Breast epithelium (tissue), 4 donors: ENCODE measurements around the gene TNP1. TPM values are rescaled to one million over a fixed set of nuclear protein-coding genes. Genes with fewer than 3 reads are reported as not detected.

Experiments
- DNase-seq, 2 donors: peaks; one replicate each; pipeline ENCODE4 v3.0.0-alpha.2; 2019; ENCODE audit warnings: low spot score in 2 of 2
- H3K27ac ChIP-seq, 2 donors: fragments of 200-600 bp; sonication (generic) in 1 of 2; one replicate each; pipeline ENCODE4 v1.5.1; 2016 to 2019; ENCODE audit warnings: mild to moderate bottlenecking in 1 of 2
- H3K27me3 ChIP-seq, 2 donors: fragments of 200-600 bp; sonication (generic) in 1 of 2; one replicate each; pipeline versions ENCODE4 v1.5.1 to v1.6.0; 2017 to 2019; ENCODE audit warnings: control low read depth in 1 of 2, mild to moderate bottlenecking in 1 of 2
- H3K36me3 ChIP-seq: fragments of 200-600 bp; one replicate; pipeline ENCODE4 v1.5.1; 2019
- H3K4me1 ChIP-seq, 2 donors: fragments of 200-600 bp; sonication (generic); one replicate each; pipeline ENCODE4 v1.5.1; 2016 to 2019; ENCODE audit warnings: control low read depth in 1 of 2
- H3K4me3 ChIP-seq, 3 donors: fragments of 200-600 bp; sonication (generic); 1 replicate in 2 of 3; 2 replicates in 1 of 3; pipeline ENCODE4 v1.5.1; 2016 to 2019; ENCODE audit warnings: mild to moderate bottlenecking in 3 of 3, moderate library complexity in 2 of 3
- H3K9me3 ChIP-seq, 2 donors: fragments of 200-600 bp; sonication (generic) in 1 of 2; one replicate each; pipeline ENCODE4 v1.5.1; 2016 to 2019; ENCODE audit warnings: control low read depth in 1 of 2
- POLR2A ChIP-seq: fragments of 450-650 bp; IDR thresholded peaks from one replicate; pipeline ENCODE4 v1.6.1; 2016; ENCODE audit warnings: antibody characterized with exemption, mild to moderate bottlenecking, moderate library complexity
- POLR2AphosphoS5 ChIP-seq, 3 donors: sonication (generic); formaldehyde crosslinking; IDR thresholded peaks; one replicate each; pipeline ENCODE4 v1.6.1; 2017; ENCODE audit warnings: antibody characterized with exemption in 3 of 3
- intact Hi-C: fragments of 100-400 bp; cut with DNase I; formaldehyde crosslinking; loops from one replicate; pipeline ENCODE4 v1.15.1; 2023; ENCODE audit warnings: low total_unique reads
- total RNA-seq, 3 donors: library from RNA; depleted of rRNA; stranded (reverse); fragments of >200 nt; gene quantifications; one replicate each; pipeline ENCODE4 v1.1.0, GENCODE V29; 2016
- TF ChIP-seq, protein P1 (sequence below), 3 donors: fragments of 450-650 bp; IDR thresholded peaks; one replicate each; pipeline ENCODE4 v1.5.1; 2016 to 2017; ENCODE audit warnings: antibody characterized with exemption in 3 of 3, mild to moderate bottlenecking in 3 of 3, moderate library complexity in 3 of 3

TNP1 gene
- total RNA-seq, 3 donors from 2014 or later = not detected

DNA sequence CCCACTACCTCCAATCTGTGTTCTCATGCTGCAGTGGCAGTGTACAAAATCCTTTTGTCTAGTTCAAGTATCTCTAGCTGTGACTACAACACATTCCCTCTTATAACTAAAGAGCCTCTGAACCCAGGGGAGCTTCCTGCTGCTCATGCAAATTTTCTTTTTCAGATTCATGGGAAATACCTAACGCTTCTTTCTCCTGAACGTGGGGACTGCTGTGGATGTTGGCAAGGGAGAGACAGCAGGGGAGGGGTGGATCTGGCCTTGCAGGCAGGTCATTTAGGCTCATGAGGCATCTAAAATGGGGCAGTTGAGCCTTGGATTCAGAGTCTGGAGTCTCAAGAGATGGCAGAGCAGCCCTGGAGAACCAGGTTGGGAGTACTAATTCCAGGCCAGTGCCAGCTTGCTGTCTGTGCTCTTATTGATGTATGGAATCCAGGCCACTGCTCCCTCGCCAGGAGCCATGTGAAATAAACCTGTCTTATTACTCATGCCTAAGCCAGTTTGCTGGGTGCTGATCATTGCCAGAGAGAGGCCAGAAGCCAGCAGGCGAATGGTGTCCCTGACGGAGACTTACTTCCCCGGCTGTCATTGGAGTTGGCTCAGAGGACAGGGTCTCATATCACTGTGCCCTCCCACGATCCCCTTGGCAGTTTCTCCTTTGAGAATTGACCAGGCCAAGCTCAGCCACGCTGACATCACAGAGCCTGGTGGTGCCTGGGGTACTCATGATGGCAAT lies 29.2 kb upstream of the TNP1 start:
- Histone ChIP-seq H3K27me3 (no peaks in the 10 kb centered on the region), H3K27ac (no peak overlapping the region), H3K36me3 (no peaks in the 10 kb centered on the region), H3K4me1 (no peaks in the 10 kb centered on the region), H3K9me3 (no peaks in the 10 kb centered on the region), H3K4me3 (no peak overlapping the region)
- intact Hi-C loops = no loop called here
- TF ChIP-seq POLR2AphosphoS5 (IDR thresholded peaks at IDR 0.05) = no peak
- no peak for TF ChIP-seq POLR2A
- TF ChIP-seq, protein P1, sequence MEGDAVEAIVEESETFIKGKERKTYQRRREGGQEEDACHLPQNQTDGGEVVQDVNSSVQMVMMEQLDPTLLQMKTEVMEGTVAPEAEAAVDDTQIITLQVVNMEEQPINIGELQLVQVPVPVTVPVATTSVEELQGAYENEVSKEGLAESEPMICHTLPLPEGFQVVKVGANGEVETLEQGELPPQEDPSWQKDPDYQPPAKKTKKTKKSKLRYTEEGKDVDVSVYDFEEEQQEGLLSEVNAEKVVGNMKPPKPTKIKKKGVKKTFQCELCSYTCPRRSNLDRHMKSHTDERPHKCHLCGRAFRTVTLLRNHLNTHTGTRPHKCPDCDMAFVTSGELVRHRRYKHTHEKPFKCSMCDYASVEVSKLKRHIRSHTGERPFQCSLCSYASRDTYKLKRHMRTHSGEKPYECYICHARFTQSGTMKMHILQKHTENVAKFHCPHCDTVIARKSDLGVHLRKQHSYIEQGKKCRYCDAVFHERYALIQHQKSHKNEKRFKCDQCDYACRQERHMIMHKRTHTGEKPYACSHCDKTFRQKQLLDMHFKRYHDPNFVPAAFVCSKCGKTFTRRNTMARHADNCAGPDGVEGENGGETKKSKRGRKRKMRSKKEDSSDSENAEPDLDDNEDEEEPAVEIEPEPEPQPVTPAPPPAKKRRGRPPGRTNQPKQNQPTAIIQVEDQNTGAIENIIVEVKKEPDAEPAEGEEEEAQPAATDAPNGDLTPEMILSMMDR (IDR thresholded peaks at IDR 0.05) = no peak
- DNase-seq = no peak

DNA sequence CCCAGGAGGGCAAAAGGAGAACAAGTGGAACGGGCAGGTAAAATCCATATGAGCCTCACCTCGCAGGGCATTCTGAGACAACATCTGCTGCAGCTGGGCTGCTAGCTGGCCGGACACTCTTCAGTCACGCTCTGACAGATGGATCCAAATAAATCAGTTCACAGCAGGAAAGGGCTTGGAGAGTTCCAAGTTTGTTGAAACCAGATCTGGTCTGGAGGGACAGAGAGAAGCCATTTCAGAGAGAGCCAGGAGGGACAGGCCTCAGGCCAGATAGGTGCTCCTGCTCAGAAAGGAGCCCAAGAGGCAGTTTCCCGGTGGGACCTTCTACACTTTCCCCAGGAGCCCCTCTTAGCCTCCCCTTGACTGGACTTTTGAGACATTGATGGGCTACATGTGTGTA lies 28.2 kb upstream of the TNP1 start:
- no peaks in the 10 kb centered on the region for H3K27me3 ChIP-seq
- DNase-seq = no peak
- no peak overlapping the region for H3K4me3 ChIP-seq
- TF ChIP-seq POLR2AphosphoS5 (IDR thresholded peaks at IDR 0.05) (no peak), POLR2A (no peak)
- TF ChIP-seq, protein P1 (IDR thresholded peaks at IDR 0.05) = no peak
- no peaks in the 10 kb centered on the region for H3K9me3 ChIP-seq
- intact Hi-C loops = no loop called here
- no peaks in the 10 kb centered on the region for H3K36me3 ChIP-seq
- H3K4me1 ChIP-seq = no peaks in the 10 kb centered on the region
- no peak overlapping the region for H3K27ac ChIP-seq

DNA sequence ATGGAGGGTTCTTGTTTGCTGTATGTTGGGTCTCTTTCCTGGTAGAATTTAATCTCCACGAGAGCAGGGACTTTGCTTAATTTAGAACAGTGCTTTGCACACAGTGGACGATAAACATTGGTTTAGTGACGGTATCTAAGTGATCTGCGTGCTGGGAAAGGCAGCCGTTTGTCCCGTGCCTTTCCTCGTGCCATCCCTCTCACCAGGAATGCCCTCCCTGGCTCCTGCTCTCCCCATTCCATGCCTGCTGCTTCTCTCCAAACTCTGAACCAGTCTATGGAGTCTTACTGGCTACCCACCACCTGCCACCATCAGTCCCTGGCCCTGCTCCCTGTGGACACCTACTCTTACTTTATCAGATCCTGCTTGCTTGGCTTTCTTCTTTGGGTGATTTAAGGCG lies 27.3 kb upstream of the TNP1 start:
- DNase-seq = no peak
- H3K9me3 ChIP-seq = no peaks in the 10 kb centered on the region
- TF ChIP-seq, protein P1 (IDR thresholded peaks at IDR 0.05) = no peak
- TF ChIP-seq POLR2A (no peak), POLR2AphosphoS5 (IDR thresholded peaks at IDR 0.05) (no peak)
- no peaks in the 10 kb centered on the region for H3K36me3 ChIP-seq
- H3K27ac ChIP-seq = no peak overlapping the region
- H3K4me3 ChIP-seq = no peak overlapping the region
- no peaks in the 10 kb centered on the region for H3K4me1 ChIP-seq
- intact Hi-C loops = no loop called here
- no peaks in the 10 kb centered on the region for H3K27me3 ChIP-seq

DNA sequence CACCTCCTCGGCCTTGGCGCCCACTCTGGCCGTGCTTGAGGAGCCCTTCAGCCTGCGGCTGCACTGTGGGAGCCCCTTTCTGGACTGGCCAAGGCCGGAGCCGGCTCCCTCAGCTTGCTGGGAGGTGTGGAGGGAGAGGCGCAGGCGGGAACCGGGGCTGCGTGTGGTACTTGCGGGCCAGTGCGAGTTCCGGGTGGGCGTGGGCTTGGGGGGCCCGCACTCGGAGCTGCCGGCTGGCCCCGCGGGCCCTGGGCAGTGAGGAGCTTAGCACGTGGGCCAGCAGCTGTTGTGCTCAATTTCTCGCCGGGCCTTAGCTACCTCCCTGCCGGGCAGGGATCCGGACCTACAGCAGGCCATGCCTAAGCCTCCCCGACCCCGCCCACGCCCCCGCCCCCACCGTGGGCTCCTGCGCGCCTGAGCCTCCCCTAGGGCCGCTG lies 25.3 kb upstream of the TNP1 start:
- Histone ChIP-seq H3K36me3 (no peaks in the 10 kb centered on the region), H3K4me1 (no peaks in the 10 kb centered on the region), H3K27ac (no peak overlapping the region), H3K9me3 (no peaks in the 10 kb centered on the region), H3K27me3 (no peaks in the 10 kb centered on the region), H3K4me3 (no peak overlapping the region)
- no peak for TF ChIP-seq POLR2A
- no peak for TF ChIP-seq POLR2AphosphoS5 (IDR thresholded peaks at IDR 0.05)
- TF ChIP-seq, protein P1 (IDR thresholded peaks at IDR 0.05) = no peak
- intact Hi-C loops = no loop called here
- DNase-seq = no peak

DNA sequence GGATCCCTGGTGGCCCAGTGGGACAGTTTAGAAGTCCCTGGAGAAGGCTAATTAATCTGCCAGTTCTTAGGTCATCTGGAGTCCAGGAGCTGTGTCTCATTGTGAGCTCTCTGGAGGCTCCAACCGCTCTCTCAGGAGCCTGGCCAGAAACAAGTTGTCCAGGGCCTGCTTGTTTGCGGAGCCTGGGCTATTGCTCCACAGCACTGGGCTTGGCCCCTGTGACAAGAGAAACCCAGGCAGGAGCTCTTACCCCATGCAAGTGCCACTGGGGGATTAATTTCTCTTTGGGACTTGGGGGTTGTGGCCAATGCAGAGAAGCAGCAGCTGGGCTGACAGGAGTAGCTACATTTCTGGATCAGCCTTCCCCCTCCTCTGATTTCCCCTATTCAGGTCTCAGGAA lies 24.5 kb upstream of the TNP1 start:
- H3K27me3 ChIP-seq = no peaks in the 10 kb centered on the region
- H3K9me3 ChIP-seq = no peaks in the 10 kb centered on the region
- DNase-seq = no peak
- intact Hi-C loops = no loop called here
- H3K27ac ChIP-seq = no peak overlapping the region
- no peak overlapping the region for H3K4me3 ChIP-seq
- no peaks in the 10 kb centered on the region for H3K4me1 ChIP-seq
- no peak for TF ChIP-seq POLR2A
- TF ChIP-seq, protein P1 (IDR thresholded peaks at IDR 0.05) = no peak
- TF ChIP-seq POLR2AphosphoS5 (IDR thresholded peaks at IDR 0.05) = no peak
- H3K36me3 ChIP-seq = no peaks in the 10 kb centered on the region
